GM21381 (cell line): ENCODE results near the gene FKBP11.
A peak's percentile ranks its signal among the peaks of the same experiment; 100 is the strongest.
"Not testable (repeated sequence)": the region's sequence is repeated elsewhere in the genome, so short reads cannot be mapped to it uniquely, and the experiment has no call there.

Experiments
- ATAC-seq: cut with Tn5 transposase; IDR thresholded peaks from one replicate; pipeline ENCODE4 v1.9.1; 2021; ENCODE audit warnings: mild to moderate bottlenecking, moderate library complexity; ENCODE audit not compliant: unreplicated experiment

FKBP11 gene

GRCh38 chr12:48917857-48918537 lies 7.3 kb downstream of the FKBP11 start:
- ATAC-seq, result no peak

DNA sequence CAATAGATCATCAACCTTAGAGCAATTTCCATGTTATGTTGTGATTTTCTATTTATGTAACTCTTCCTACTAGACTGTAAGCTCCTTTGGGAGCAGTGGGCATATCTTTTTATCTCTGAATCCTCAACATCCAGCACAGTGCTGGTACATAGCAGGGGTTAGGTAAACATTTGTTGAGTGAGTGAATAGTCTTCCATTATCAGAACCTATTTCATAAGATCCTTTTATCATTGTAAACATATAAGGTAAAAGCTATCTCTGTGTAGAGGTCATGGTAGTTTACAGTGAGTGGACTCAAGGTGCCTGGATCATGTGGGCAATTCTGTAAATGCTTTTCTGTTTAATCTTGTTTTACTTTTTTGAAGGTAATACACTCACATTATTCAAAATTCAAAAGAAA lies 15.1 kb downstream of the FKBP11 start:
- ATAC-seq, result no peak

- not testable (repeated sequence) for ATAC-seq
Observed at GRCh38 chr12:48909698-48910097, 15.6 kb downstream of the FKBP11 start.

GRCh38 chr12:48907245-48907644 lies 18.0 kb downstream of the FKBP11 start:
- ATAC-seq, result no peak

GRCh38 chr12:48903982-48904411 lies 21.3 kb downstream of the FKBP11 start:
- peak; percentile 69 for ATAC-seq

DNA sequence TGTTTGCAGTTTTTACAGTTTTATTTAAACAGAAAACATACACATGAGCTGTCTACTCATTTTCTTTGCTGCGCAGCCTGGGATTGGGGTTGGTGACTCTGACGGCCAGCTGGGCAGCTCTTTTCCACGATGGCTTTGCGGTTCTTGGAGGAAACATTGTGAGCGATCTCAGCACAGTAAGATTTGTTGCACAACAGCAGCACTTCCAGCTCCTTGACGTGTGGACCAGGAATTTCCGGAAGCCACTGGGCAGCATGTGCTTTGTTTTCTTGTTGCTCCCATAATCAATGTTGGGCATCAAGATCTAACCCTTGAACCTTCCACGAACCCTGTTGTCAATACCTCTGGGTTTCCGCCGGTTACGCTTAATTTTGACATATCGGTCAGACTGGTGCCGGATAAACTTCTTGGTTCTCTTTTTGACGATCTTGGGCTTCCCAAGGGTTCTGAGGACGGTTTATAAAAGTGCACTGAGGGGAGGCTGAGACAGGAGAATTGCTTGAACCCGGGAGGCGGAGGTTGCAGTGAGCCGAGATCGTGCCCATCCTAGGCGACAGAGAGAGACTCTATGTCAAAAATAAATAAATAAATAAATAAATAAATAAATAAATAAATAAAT lies 21.8 kb downstream of the FKBP11 start:
- ATAC-seq, result no peak

DNA sequence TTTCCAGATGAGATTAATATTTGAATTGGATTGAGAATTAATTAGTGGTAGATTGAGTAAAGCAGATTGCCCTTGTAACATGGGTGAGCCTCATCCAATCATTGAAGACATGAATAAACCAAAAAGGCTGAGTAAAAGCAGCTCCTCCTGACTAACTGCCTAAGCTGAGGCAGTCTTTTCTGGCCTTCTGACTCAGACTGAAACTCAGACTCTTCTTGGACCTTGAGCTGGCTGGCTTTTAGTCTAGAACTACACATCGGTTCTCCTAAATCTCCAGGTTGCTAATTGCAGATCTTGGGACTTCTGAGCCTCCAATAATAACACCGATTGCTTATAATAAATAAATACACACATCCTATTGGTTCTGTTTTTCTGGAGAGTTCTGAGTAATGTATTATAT lies 24.0 kb downstream of the FKBP11 start:
- no peak for ATAC-seq

GRCh38 chr12:48899651-48900050 lies 25.6 kb downstream of the FKBP11 start:
- ATAC-seq, result no peak

DNA sequence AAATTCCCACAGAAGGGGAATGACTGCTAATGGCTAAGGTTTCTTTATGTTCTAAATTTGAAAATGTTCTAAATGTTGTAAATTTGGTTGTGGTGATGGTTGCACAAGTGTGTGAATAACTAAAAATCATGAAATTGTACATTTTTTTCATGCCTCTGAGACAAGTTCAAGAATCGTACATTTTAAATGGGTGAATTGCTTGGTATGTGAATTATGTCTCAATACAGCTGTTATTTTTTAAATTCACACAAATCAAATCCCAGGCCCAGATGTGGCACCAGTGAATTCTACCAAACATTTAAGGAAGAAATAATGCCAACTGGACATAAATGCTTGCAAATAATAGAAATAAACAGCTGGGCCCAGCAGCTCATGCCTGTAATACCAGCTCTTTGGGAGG lies 31.0 kb downstream of the FKBP11 start:
- ATAC-seq, result no peak

GRCh38 chr12:48890657-48891418 lies 34.5 kb downstream of the FKBP11 start:
- no peak for ATAC-seq

DNA sequence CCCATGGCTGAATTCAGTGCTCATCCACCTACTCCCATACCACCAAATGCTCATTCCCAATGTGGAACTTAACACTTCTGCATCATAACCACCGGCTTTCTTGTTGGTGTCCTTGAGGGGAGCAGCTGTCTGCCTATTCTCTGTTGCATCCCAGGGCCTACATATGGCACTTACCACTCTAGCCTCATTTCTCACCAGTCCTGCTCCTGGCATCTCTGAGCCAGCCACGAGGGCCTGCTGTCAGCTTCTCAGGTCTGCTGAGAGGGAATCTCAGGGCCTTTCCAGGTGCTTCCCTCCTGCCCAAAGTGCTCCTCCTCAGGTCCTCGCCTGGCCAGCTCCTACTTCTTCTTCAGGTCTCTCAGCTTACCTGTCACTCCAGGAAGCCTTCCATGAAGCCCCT lies 35.6 kb downstream of the FKBP11 start:
- no peak for ATAC-seq

- ATAC-seq, result no peak
Observed at GRCh38 chr12:48883305-48884161, 41.8 kb downstream of the FKBP11 start.

- ATAC-seq, result no peak
Observed at GRCh38 chr12:48882972-48883304, 42.4 kb downstream of the FKBP11 start.

DNA sequence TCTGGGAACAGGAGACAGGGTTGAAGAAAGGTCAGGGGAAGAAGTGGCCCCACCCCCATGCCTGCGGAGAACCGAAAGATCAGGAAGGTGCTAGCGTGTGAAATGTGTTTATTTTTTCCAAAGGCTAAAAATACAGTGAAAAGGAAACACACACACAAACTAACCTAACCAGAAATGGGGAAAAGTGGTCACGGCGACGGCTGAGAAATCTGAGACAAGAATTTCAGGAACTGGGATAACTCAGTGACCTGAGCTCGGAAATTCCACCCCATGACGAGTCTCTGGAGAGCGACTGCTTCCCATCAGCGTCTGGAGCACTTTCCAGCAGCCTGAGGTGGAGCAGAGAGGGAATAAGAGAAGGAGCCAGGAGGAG lies 43.0 kb downstream of the FKBP11 start:
- no peak for ATAC-seq

DNA sequence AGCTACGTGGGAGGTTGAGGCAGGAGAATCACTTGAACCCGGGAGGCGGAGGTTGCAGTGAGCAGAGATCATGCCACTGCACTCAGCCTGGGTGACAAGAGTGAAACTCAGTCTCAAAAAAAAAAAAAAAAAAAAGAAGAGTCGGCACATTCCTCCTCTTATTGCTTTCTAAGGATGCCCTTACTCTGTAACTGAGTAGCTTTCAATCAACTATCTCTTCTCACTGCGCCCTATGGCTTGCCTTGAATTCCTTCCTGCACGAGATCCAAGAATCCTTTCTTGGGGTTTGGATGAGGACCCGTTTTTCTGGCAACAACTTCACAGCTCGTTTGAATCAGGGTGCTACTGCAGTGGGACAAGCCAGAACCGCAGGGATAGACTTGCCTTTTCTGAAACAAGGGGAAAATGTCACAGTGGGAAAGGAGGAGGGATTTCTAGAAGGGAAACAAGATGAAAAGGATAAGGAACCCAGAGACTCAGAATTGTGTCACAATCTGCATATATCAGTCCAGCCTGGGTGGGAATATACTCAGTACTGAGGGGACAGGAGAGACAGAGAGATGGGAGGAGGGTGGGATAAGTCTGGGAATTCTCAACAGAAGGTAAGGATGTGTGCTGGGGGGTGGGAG lies 43.5 kb downstream of the FKBP11 start:
- ATAC-seq, result no peak

GRCh38 chr12:48880647-48881046 lies 44.6 kb downstream of the FKBP11 start:
- no peak for ATAC-seq

DNA sequence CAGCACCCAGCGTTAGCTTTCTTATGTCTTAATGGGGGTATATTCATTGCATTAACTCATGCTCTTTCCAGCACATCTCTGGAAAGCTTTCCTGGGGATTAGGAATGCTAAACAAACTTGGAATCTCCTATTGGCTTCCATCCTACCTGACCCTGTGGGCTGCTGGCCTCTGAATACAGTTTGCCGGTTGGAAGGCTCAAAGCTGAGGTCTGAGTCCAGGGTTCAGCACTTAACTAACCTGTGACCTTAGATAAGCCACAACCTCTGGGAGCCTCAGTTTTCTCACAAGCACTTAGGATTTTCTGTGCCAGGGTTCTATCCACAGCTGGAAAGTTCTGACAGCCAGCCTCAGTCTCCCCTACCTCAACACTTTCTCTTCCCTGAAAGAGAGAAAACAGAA lies 46.7 kb downstream of the FKBP11 start:
- ATAC-seq, result no peak

- no peak for ATAC-seq
Observed at GRCh38 chr12:48875944-48876515, 49.3 kb downstream of the FKBP11 start.

- not testable (repeated sequence) for ATAC-seq
Observed at GRCh38 chr12:48873534-48873933, 51.8 kb downstream of the FKBP11 start.

DNA sequence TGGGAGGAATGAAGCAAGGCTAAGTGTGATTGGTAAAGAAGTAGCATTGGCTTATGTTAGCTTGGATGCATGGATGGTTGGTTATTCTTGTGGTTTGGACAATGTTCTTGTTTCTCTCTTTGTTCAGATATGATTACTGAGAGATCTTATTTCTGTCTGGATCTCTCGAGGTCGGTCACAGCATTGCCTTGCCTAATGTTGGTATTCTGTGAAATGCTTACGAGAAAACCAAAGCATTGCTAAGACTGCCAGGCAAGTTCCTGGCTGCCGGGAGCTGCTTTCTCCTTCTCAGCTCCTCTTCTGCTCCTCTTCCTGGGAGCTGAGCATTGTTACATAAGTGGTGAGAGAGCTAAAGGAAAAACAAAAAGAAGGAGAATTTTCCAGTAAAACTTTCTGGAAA lies 52.2 kb downstream of the FKBP11 start:
- ATAC-seq, result no peak
